ENCODE results near the gene GJB3.

The GJB3 gene

GRCh38 chr1:34779005-34779404, 2.0 kb upstream of the GJB3 start:
- H3K9me3 ChIP-seq (ENCODE audit: control insufficient read depth, low read depth, low read length): no peaks in the 10 kb centered on the region
- H3K36me3 ChIP-seq (ENCODE audit: control insufficient read depth, low read depth, low read length): no peaks in the 10 kb centered on the region
- peaks cover 52% of the 10 kb centered on the region for H3K27me3 ChIP-seq (ENCODE audit: control insufficient read depth, insufficient read depth, low read length)
- H3K4me3 ChIP-seq (ENCODE audit: low read length): no peak overlapping the region
- no peak overlapping the region for H3K27ac ChIP-seq (ENCODE audit: low read length)
- H3K9ac ChIP-seq (ENCODE audit: low read length): no peak overlapping the region
- H3K4me1 ChIP-seq (ENCODE audit: control insufficient read depth, low read depth, low read length): peaks cover 6% of the 10 kb centered on the region

GRCh38 chr1:34779526-34779925, 1.5 kb upstream of the GJB3 start:
- Histone ChIP-seq H3K27me3 (ENCODE audit: control insufficient read depth, insufficient read depth, low read length) (peaks cover 53% of the 10 kb centered on the region), H3K36me3 (ENCODE audit: control insufficient read depth, low read depth, low read length) (no peaks in the 10 kb centered on the region), H3K4me1 (ENCODE audit: control insufficient read depth, low read depth, low read length) (peaks cover 6% of the 10 kb centered on the region), H3K4me3 (ENCODE audit: low read length) (no peak overlapping the region), H3K9me3 (ENCODE audit: control insufficient read depth, low read depth, low read length) (no peaks in the 10 kb centered on the region), H3K27ac (ENCODE audit: low read length) (no peak overlapping the region), H3K9ac (ENCODE audit: low read length) (no peak overlapping the region)

DNA sequence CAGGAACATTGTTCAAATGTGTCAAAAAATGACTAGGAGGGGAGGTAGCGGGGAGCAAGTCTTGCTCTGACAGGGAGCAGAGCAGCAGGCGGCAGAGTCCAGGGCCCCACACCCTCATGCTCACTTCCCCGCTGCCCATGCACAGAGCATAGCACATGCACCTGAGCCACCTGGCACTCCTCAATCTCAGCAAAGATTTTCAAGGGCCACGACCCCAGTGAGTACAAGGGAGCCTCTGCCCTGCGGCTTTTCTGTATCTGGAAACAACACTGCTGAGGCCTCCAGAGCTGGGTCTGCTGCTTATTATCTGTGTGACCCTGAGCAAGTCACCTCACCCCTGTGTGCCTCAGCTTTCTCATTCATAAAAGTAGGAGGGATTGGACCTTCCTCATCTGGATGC, 1.1 kb upstream of the GJB3 start:
- H3K27me3 ChIP-seq (ENCODE audit: control insufficient read depth, insufficient read depth, low read length): peaks cover 53% of the 10 kb centered on the region
- no peaks in the 10 kb centered on the region for H3K9me3 ChIP-seq (ENCODE audit: control insufficient read depth, low read depth, low read length)
- H3K4me3 ChIP-seq (ENCODE audit: low read length): no peak overlapping the region
- no peak overlapping the region for H3K27ac ChIP-seq (ENCODE audit: low read length)
- H3K4me1 ChIP-seq (ENCODE audit: control insufficient read depth, low read depth, low read length): peaks cover 6% of the 10 kb centered on the region
- no peaks in the 10 kb centered on the region for H3K36me3 ChIP-seq (ENCODE audit: control insufficient read depth, low read depth, low read length)
- H3K9ac ChIP-seq (ENCODE audit: low read length): no peak overlapping the region

DNA sequence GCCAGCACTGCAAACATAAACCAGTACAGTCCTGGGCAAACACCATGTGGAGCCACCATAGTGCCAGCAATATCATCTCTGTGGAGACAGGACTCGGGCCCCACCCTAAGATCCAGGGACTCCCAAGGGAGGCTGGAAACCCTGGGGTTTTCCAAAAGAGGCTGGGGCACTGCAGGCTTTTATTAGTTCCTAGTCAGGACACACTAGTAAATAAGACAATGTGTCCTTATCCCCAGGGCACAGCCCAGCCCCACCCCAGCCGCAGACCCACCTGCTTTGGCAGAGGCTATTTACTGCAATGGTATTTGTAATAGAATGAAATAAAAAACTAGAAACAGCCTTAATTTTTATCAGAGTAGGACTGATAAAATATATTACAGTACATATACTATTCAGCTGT, 486 bp upstream of the GJB3 start:
- no peaks in the 10 kb centered on the region for H3K36me3 ChIP-seq (ENCODE audit: control insufficient read depth, low read depth, low read length)
- H3K4me1 ChIP-seq (ENCODE audit: control insufficient read depth, low read depth, low read length): peaks cover 6% of the 10 kb centered on the region
- no peak overlapping the region for H3K27ac ChIP-seq (ENCODE audit: low read length)
- H3K9me3 ChIP-seq (ENCODE audit: control insufficient read depth, low read depth, low read length): no peaks in the 10 kb centered on the region
- no peak overlapping the region for H3K9ac ChIP-seq (ENCODE audit: low read length)
- H3K27me3 ChIP-seq (ENCODE audit: control insufficient read depth, insufficient read depth, low read length): peaks cover 53% of the 10 kb centered on the region
- H3K4me3 ChIP-seq (ENCODE audit: low read length): peak overlapping the region; percentile 77

- peaks cover 53% of the 10 kb centered on the region for H3K27me3 ChIP-seq (ENCODE audit: control insufficient read depth, insufficient read depth, low read length)
- no peaks in the 10 kb centered on the region for H3K9me3 ChIP-seq (ENCODE audit: control insufficient read depth, low read depth, low read length)
- no peaks in the 10 kb centered on the region for H3K36me3 ChIP-seq (ENCODE audit: control insufficient read depth, low read depth, low read length)
- H3K4me1 ChIP-seq (ENCODE audit: control insufficient read depth, low read depth, low read length): peaks cover 6% of the 10 kb centered on the region
- no peak overlapping the region for H3K27ac ChIP-seq (ENCODE audit: low read length)
- no peak overlapping the region for H3K9ac ChIP-seq (ENCODE audit: low read length)
- peak overlapping the region; percentile 77 for H3K4me3 ChIP-seq (ENCODE audit: low read length)
Observed at GRCh38 chr1:34781844-34782391, 904 bp downstream of the GJB3 start.

DNA sequence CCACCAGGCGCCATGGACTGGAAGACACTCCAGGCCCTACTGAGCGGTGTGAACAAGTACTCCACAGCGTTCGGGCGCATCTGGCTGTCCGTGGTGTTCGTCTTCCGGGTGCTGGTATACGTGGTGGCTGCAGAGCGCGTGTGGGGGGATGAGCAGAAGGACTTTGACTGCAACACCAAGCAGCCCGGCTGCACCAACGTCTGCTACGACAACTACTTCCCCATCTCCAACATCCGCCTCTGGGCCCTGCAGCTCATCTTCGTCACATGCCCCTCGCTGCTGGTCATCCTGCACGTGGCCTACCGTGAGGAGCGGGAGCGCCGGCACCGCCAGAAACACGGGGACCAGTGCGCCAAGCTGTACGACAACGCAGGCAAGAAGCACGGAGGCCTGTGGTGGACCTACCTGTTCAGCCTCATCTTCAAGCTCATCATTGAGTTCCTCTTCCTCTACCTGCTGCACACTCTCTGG, 3.8 kb downstream of the GJB3 start:
- Histone ChIP-seq H3K36me3 (ENCODE audit: control insufficient read depth, low read depth, low read length) (no peaks in the 10 kb centered on the region), H3K9me3 (ENCODE audit: control insufficient read depth, low read depth, low read length) (no peaks in the 10 kb centered on the region), H3K4me3 (ENCODE audit: low read length) (no peak overlapping the region), H3K27ac (ENCODE audit: low read length) (no peak overlapping the region), H3K4me1 (ENCODE audit: control insufficient read depth, low read depth, low read length) (peaks cover 6% of the 10 kb centered on the region), H3K27me3 (ENCODE audit: control insufficient read depth, insufficient read depth, low read length) (peaks cover 41% of the 10 kb centered on the region), H3K9ac (ENCODE audit: low read length) (no peak overlapping the region)

GRCh38 chr1:34785231-34785874, 4.3 kb downstream of the GJB3 start:
- Histone ChIP-seq H3K27ac (ENCODE audit: low read length) (no peak overlapping the region), H3K9ac (ENCODE audit: low read length) (no peak overlapping the region), H3K27me3 (ENCODE audit: control insufficient read depth, insufficient read depth, low read length) (peaks cover 36% of the 10 kb centered on the region), H3K4me3 (ENCODE audit: low read length) (no peak overlapping the region), H3K36me3 (ENCODE audit: control insufficient read depth, low read depth, low read length) (no peaks in the 10 kb centered on the region), H3K4me1 (ENCODE audit: control insufficient read depth, low read depth, low read length) (peaks cover 6% of the 10 kb centered on the region), H3K9me3 (ENCODE audit: control insufficient read depth, low read depth, low read length) (no peaks in the 10 kb centered on the region)

DNA sequence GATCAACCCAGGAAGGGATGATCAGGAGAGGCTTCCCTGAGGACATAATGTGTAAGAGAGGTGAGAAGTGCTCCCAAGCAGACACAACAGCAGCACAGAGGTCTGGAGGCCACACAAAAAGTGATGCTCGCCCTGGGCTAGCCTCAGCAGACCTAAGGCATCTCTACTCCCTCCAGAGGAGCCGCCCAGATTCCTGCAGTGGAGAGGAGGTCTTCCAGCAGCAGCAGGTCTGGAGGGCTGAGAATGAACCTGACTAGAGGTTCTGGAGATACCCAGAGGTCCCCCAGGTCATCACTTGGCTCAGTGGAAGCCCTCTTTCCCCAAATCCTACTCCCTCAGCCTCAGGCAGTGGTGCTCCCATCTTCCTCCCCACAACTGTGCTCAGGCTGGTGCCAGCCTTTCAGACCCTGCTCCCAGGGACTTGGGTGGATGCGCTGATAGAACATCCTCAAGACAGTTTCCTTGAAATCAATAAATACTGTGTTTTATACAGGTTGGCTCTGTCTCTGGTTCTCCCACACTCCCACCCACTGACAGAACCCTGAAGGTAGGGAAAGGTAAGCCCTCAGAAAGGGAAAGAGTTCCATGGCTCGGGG, 5.0 kb downstream of the GJB3 start:
- Histone ChIP-seq H3K27ac (ENCODE audit: low read length) (no peak overlapping the region), H3K9me3 (ENCODE audit: control insufficient read depth, low read depth, low read length) (no peaks in the 10 kb centered on the region), H3K4me3 (ENCODE audit: low read length) (no peak overlapping the region), H3K36me3 (ENCODE audit: control insufficient read depth, low read depth, low read length) (no peaks in the 10 kb centered on the region), H3K4me1 (ENCODE audit: control insufficient read depth, low read depth, low read length) (peaks cover 6% of the 10 kb centered on the region), H3K9ac (ENCODE audit: low read length) (no peak overlapping the region), H3K27me3 (ENCODE audit: control insufficient read depth, insufficient read depth, low read length) (peaks cover 30% of the 10 kb centered on the region)

DNA sequence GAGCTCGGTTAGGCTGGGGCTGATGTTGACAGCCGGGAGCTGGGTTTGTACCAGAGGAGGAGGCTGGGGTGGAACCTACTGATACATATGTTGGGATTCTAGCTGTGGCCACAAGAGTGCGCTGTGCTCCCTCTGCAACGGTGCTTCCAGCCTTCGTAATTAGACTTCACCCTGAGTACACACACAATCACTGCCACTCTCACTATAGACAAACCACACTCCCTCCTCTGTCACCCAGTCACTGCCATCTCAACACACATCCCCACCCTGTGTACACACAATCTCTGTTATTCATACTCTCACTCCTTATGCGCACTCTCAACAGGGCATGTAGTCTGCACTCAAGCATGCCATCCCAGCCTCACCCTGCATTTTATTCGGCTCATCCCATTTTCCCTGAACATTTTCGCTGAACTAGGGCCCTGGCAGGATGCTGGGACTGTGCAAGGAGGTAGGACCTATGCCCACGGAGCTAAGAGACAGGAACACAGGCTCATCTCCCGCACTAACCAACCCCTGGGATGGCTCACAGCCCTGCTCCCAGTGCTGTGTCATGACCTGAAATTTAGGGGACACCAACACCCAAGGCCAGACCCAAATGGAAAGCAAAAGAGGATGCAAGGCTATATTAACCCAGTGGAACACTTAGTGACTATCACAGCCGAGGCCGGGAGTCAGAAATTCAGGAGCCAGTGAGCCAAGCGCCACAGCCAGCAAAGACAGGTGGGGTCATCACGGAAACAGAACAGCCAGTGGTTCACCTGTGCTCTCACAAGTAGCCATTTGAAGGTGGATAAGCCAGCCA, 5.7 kb downstream of the GJB3 start:
- H3K36me3 ChIP-seq (ENCODE audit: control insufficient read depth, low read depth, low read length): no peaks in the 10 kb centered on the region
- H3K4me1 ChIP-seq (ENCODE audit: control insufficient read depth, low read depth, low read length): peaks cover 6% of the 10 kb centered on the region
- H3K9ac ChIP-seq (ENCODE audit: low read length): no peak overlapping the region
- H3K27ac ChIP-seq (ENCODE audit: low read length): no peak overlapping the region
- H3K9me3 ChIP-seq (ENCODE audit: control insufficient read depth, low read depth, low read length): no peaks in the 10 kb centered on the region
- peaks cover 22% of the 10 kb centered on the region for H3K27me3 ChIP-seq (ENCODE audit: control insufficient read depth, insufficient read depth, low read length)
- H3K4me3 ChIP-seq (ENCODE audit: low read length): no peak overlapping the region

- H3K9me3 ChIP-seq (ENCODE audit: control insufficient read depth, low read depth, low read length): no peaks in the 10 kb centered on the region
- no peaks in the 10 kb centered on the region for H3K4me1 ChIP-seq (ENCODE audit: control insufficient read depth, low read depth, low read length)
- no peaks in the 10 kb centered on the region for H3K36me3 ChIP-seq (ENCODE audit: control insufficient read depth, low read depth, low read length)
- H3K4me3 ChIP-seq (ENCODE audit: low read length): no peak overlapping the region
- H3K9ac ChIP-seq (ENCODE audit: low read length): no peak overlapping the region
- H3K27me3 ChIP-seq (ENCODE audit: control insufficient read depth, insufficient read depth, low read length): peaks cover 18% of the 10 kb centered on the region
- H3K27ac ChIP-seq (ENCODE audit: low read length): no peak overlapping the region
Observed at GRCh38 chr1:34787461-34788420, 6.7 kb downstream of the GJB3 start.

- H3K9me3 ChIP-seq (ENCODE audit: control insufficient read depth, low read depth, low read length): no peaks in the 10 kb centered on the region
- no peak overlapping the region for H3K27ac ChIP-seq (ENCODE audit: low read length)
- no peaks in the 10 kb centered on the region for H3K36me3 ChIP-seq (ENCODE audit: control insufficient read depth, low read depth, low read length)
- no peak overlapping the region for H3K4me3 ChIP-seq (ENCODE audit: low read length)
- H3K4me1 ChIP-seq (ENCODE audit: control insufficient read depth, low read depth, low read length): no peaks in the 10 kb centered on the region
- peaks cover 13% of the 10 kb centered on the region for H3K27me3 ChIP-seq (ENCODE audit: control insufficient read depth, insufficient read depth, low read length)
- H3K9ac ChIP-seq (ENCODE audit: low read length): no peak overlapping the region
Observed at GRCh38 chr1:34790985-34791384, 10.0 kb downstream of the GJB3 start.

Measured in iPS-18a (cell line).